Skeletal muscle tissue (tissue), 4 donors: ENCODE data around the gene NPHP4. TPM values are rescaled to one million over a fixed set of nuclear protein-coding genes. Genes with fewer than 3 reads are reported as not detected.

Experiments used
- H3K27ac ChIP-seq: one replicate; pipeline ENCODE4 v1.7.0; 2013; ENCODE audit warnings: mild to moderate bottlenecking, low read depth, low read length, inconsistent platforms
- H3K27me3 ChIP-seq, 3 donors: one replicate each; pipeline ENCODE4 v1.7.0; 2013; ENCODE audit warnings: low read length in 3 of 3; ENCODE audit not compliant: control insufficient read depth in 3 of 3, insufficient read depth in 3 of 3
- H3K36me3 ChIP-seq, 3 donors: one replicate each; pipeline ENCODE4 v1.7.0; 2013; ENCODE audit warnings: low read length in 3 of 3; ENCODE audit not compliant: control insufficient read depth in 3 of 3, insufficient read depth in 3 of 3
- H3K4me1 ChIP-seq, 3 donors: one replicate each; pipeline ENCODE4 v1.7.0; 2013; ENCODE audit warnings: low read length in 3 of 3, mild to moderate bottlenecking in 3 of 3; ENCODE audit not compliant: control insufficient read depth in 3 of 3, insufficient read depth in 3 of 3
- H3K4me3 ChIP-seq, 3 donors: one replicate each; pipeline ENCODE4 v1.7.0; 2013; ENCODE audit warnings: low read length in 3 of 3
- H3K9ac ChIP-seq, 3 donors: one replicate each; pipeline ENCODE4 v1.7.0; 2013; ENCODE audit warnings: low read length in 3 of 3, mild to moderate bottlenecking in 3 of 3, moderate library complexity in 2 of 3, low read depth in 1 of 3
- H3K9me3 ChIP-seq, 3 donors: one replicate each; pipeline ENCODE4 v1.7.0; 2013; ENCODE audit warnings: low read length in 3 of 3; ENCODE audit not compliant: control insufficient read depth in 3 of 3
- total RNA-seq: library from RNA; depleted of rRNA; stranded (reverse); fragments of >200 nt; gene quantifications from one replicate; pipeline ENCODE4 v1.2.3, GENCODE V29; 2014
- donor health status: Osteomylitis.

The NPHP4 gene
- total RNA-seq, 1 donor from 2014 or later, result 5.2 TPM

DNA sequence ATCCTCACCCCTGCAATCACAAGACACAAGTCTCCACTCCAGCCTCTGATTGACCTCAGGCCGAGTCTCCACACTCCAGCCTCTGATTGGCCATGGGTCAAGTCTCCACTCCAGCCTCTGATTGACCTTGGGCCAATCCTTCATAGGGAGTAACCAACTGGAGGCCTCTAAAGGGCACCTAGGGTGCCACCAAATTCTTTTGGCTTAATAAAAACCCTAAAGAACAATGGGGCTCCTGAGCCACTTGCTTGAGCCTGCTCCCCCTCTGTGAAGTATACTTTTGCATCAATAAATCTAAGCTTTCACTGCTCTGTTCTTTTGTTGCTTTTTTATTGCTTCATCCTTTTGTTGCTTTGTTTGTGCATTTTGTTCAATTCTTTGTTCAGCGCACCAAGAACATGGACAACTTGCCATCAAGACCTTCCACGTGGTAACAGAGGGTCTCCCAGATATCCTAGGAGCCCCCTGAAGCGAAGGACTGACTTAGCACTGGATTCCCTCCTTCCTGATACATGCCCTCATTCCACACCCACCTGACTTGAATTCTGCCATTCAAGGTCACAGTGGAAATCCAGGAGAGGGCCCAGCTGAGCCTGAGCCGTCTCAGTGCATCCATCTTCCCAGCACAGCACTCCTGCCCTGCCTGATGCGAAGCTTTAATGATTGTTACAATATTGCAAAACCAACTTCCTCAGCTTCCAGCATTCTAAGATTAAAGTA lies 152.9 kb downstream of the NPHP4 start:
- peaks cover 4 to 33% (median 31%) of the 10 kb centered on the region in 3 donors for H3K27me3 ChIP-seq
- no peaks in the 10 kb centered on the region for H3K9me3 ChIP-seq

DNA sequence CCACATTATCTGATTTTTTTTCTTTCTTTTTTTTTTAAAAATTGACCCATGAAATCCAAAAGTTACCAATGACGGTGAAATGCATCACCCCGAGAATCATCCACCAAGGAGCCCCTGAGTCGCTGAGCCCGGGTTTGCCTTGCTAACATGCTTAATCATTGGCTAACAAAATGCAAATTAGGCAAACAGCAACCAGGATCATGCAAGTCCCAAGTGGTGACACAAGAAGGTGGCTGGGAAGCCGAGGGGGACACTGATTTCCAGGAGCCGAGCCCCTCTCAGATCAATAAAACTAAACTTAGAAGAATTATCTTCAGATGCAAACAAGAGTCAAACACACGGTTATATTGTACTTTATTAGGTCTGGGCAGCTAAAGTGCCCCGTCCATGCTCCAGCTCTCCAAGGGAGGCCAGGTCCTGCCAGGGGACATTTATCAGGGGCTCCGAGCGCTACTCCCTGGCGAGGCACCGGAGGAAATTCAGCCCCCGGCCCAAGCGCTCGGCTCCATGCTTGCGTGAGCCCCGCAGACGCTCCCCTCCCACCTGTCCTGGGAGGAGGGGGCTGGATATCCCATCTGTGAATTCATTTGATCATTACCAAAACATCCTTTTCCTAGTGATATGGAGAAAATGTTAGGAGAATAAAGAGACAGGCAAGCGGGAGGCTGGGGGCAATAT lies 154.1 kb downstream of the NPHP4 start:
- H3K36me3 ChIP-seq, result no peaks in the 10 kb centered on the region
- no peaks in the 10 kb centered on the region for H3K4me1 ChIP-seq
- H3K9ac ChIP-seq, result no peak overlapping the region
- H3K4me3 ChIP-seq, result no peak overlapping the region
- H3K9me3 ChIP-seq, result no peaks in the 10 kb centered on the region
- H3K27ac ChIP-seq, result no peak overlapping the region
- H3K27me3 ChIP-seq, result peaks cover 4 to 40% (median 28%) of the 10 kb centered on the region in 3 donors

More for the DNA sequence above, 152.9 kb downstream of the NPHP4 start:
- Histone ChIP-seq H3K9ac (no peak overlapping the region), H3K4me1 (no peaks in the 10 kb centered on the region), H3K4me3 (no peak overlapping the region), H3K27ac (no peak overlapping the region), H3K36me3 (no peaks in the 10 kb centered on the region)

DNA sequence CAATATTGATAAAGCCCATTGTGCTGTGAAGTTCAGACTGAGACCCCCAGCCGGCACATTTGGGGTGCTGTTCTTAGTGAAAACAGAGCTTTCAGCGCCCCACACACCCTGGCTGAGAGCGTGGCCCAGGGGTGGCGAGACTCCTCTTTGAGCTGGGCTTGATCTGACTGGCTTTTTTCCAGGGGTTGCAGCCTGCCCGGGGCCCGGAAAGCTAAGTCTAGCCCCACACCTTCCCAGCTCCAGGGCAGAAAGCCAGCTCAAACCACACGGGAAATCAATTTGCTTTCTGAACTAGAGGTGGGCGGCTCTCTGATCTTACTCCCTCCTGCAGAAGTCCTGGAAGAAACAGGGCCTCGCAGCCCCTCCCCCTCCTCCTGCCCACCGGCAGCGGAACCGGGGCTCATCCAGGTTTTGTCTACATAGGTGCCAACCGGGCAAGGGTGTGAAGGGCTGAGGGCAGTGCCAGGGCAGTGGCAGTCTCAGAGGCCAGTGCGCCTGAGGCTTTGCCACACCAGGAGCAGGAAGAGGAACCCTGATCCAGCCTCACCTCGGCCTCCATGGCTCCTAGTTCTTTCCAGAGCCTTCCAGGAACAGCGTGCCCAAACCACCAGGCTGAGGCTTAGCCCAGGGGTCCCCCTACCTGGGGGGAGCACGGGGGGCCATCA lies 155.3 kb downstream of the NPHP4 start:
- no peaks in the 10 kb centered on the region for H3K36me3 ChIP-seq
- no peak overlapping the region for H3K9ac ChIP-seq
- H3K4me1 ChIP-seq, result no peaks in the 10 kb centered on the region
- no peaks in the 10 kb centered on the region for H3K9me3 ChIP-seq
- H3K27me3 ChIP-seq, result peaks cover 4 to 42% (median 26%) of the 10 kb centered on the region in 3 donors
- no peak overlapping the region for H3K4me3 ChIP-seq
- no peak overlapping the region for H3K27ac ChIP-seq

DNA sequence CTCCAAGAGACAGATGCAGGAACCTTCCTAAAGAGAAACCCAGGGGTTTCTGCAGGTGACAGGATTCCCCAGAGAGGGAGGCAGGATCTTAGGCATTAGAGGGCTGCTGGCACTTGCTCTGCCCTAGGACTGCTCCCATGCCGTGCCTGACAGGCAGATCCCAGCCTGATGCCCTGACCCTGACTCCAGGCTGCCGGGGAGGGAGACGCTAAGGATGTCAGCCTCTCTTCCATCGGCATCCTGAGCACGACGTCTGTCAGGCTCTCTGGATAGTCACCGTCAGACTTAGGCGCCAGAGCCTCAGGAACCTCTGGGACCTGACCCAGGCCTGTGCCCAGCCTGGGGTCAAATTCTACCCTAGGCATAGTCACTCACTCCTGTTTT lies 157.1 kb downstream of the NPHP4 start:
- Histone ChIP-seq H3K27ac (no peak overlapping the region), H3K27me3 (peaks cover 11 to 51% (median 40%) of the 10 kb centered on the region in 3 donors), H3K9ac (no peak overlapping the region), H3K4me1 (no peaks in the 10 kb centered on the region), H3K9me3 (no peaks in the 10 kb centered on the region), H3K36me3 (no peaks in the 10 kb centered on the region), H3K4me3 (no peak overlapping the region)

DNA sequence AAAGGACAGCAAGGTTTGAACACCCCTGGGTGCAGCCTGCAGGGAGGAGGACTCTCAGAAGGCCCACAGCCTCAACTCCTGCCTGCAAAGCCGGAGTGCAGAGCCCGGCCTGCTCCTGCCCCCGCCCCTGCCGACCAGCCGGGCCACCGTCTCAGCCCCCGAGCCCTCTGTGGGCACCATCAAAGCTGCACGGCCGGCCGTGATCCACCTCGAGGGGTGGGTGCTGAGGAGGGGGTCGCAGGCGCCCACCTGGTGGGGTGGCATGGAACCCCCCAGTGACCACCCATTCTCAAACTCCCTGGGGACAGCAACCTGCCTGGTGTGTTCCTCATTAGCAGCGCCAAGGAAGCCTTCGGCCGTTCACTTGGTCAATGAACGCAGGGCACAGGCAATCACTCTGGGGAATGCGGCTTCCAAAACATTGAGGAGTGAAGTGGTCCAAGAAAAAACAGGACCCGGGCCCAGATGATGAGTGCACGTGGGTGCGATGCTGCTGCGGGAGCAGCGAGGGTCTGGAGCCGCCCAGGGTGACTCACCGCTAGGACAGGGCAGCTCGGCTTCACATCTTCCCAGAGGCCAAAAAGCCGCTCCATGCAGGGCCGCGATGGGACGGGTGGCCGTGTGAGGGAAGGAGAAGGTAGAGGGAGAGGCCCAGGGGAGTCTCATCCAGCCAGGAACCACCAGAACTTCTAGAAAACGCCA lies 157.6 kb downstream of the NPHP4 start:
- Histone ChIP-seq H3K36me3 (no peaks in the 10 kb centered on the region), H3K27me3 (peaks cover 11 to 51% (median 40%) of the 10 kb centered on the region in 3 donors), H3K4me1 (no peaks in the 10 kb centered on the region), H3K27ac (no peak overlapping the region), H3K9ac (no peak overlapping the region), H3K4me3 (no peak overlapping the region), H3K9me3 (no peaks in the 10 kb centered on the region)

DNA sequence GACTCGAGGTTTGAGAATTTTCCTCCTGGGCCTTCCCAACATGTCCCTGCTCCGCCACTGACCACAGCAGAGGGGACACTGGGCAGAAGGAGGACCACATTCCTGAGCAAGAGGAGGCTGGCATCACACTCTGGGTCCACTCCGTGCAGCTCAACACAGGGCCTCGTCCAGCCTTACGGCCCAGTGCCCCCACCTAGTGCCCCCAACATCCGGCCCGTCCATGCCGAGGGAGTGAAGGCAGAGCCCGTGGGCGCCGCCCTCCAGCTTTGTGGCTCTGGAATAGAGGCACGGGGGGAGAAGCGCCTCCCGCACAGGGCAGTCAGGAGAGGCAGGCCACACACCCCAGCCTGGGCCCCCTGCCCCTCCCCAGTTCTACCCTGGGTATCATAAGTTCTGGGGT lies 158.3 kb downstream of the NPHP4 start:
- Histone ChIP-seq H3K4me1 (no peaks in the 10 kb centered on the region), H3K9me3 (no peaks in the 10 kb centered on the region), H3K27me3 (peaks cover 11 to 49% (median 40%) of the 10 kb centered on the region in 3 donors), H3K4me3 (no peak overlapping the region), H3K9ac (no peak overlapping the region), H3K27ac (no peak overlapping the region), H3K36me3 (no peaks in the 10 kb centered on the region)

DNA sequence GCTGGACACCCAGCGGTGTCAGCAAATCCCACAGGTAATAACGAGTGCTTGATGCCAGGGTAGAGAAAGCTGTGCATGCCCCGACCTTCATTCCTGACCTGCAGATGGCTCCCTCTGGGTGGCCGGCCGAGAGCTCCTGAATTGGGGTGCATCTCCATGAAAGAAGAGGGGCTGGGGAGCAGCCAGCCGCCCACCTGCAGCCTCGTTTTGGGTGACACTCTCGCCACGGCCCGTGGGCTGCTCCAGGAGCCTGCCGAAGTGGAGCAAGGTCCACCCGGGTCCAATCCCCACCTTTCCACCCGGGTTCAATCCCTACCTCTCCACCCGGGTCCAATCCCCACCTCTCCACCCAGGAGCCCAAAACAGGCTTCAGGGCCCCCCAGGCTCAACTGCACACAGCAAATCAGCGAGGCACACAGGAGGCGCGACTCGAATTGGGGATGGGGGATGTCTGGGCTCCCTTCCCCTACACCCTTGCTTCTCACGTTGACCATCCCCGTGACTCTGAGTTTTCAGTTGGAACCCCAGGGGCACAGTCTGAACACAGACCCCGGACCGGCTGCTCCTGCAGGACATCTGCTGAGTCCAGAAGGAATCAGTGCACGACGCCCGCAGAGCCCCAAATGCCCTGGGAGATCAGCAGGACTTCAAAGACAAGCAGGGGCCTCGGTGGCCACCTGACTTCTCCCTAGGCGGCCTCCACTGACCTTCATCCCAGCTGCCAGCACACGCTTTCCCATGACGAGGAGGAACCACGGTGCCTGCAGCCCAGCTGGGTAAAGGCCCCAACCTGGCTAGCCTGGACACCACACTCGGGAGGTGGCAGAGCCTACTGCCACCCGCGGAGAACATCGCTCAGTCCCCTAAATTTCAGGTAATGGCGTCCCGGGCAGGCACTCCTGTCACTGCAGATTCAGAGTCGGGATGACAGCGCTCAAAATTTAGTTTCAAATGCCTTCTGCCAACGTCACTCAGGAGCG lies 159.0 kb downstream of the NPHP4 start:
- H3K36me3 ChIP-seq, result no peaks in the 10 kb centered on the region
- no peak overlapping the region for H3K4me3 ChIP-seq
- no peak overlapping the region for H3K9ac ChIP-seq
- no peaks in the 10 kb centered on the region for H3K4me1 ChIP-seq
- H3K27me3 ChIP-seq, result peaks cover 11 to 42% (median 42%) of the 10 kb centered on the region in 3 donors
- H3K9me3 ChIP-seq, result no peaks in the 10 kb centered on the region
- H3K27ac ChIP-seq, result no peak overlapping the region

DNA sequence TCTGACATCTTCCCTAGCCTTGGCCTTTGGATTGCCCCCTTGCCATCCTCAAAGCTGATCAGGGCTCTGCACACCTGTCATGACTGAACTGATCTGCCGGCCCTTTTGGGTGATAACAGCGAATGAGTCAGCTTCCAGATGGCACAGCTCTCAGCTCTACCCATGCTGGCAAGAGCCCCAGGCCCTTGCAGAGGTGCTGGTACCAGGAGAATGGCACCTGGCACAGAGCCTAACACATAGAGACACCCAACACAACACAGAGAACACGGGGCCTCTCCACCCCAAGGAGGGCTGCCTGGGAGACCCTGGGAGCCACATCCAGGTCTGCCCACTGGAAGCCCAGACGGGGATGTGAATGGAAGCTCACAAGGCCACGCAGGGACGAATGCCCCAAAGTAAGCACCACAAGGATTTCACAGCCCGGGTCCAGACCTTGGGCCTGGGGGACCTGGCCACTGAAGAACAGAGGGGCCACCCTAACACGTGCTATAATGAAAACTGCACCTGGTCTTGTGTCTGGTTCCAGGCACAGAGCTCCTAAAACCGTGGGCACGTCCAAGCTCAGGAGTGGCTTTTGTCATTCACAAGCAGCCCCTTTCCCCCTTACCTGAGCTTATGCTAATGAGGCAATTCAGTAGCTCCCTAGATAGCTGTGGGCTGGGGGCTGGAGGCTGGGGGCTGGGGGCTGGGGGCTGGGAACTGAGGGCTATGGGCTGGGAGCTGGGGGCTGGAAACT lies 160.5 kb downstream of the NPHP4 start:
- Histone ChIP-seq H3K4me1 (no peaks in the 10 kb centered on the region), H3K9ac (no peak overlapping the region), H3K27me3 (peaks cover 11 to 43% (median 41%) of the 10 kb centered on the region in 3 donors), H3K4me3 (no peak overlapping the region), H3K36me3 (no peaks in the 10 kb centered on the region), H3K9me3 (no peaks in the 10 kb centered on the region), H3K27ac (no peak overlapping the region)
